ENCODE measurements around the gene FES. TPM values are rescaled to one million over a fixed set of nuclear protein-coding genes. Genes with fewer than 3 reads are reported as not detected.

The FES gene
- total and polyA plus RNA-seq, 2 of the 13 experiments (the other 11 are each of a cell fraction or from before 2014, with no cell fraction given), result 4.0 to 9.5 TPM

DNA sequence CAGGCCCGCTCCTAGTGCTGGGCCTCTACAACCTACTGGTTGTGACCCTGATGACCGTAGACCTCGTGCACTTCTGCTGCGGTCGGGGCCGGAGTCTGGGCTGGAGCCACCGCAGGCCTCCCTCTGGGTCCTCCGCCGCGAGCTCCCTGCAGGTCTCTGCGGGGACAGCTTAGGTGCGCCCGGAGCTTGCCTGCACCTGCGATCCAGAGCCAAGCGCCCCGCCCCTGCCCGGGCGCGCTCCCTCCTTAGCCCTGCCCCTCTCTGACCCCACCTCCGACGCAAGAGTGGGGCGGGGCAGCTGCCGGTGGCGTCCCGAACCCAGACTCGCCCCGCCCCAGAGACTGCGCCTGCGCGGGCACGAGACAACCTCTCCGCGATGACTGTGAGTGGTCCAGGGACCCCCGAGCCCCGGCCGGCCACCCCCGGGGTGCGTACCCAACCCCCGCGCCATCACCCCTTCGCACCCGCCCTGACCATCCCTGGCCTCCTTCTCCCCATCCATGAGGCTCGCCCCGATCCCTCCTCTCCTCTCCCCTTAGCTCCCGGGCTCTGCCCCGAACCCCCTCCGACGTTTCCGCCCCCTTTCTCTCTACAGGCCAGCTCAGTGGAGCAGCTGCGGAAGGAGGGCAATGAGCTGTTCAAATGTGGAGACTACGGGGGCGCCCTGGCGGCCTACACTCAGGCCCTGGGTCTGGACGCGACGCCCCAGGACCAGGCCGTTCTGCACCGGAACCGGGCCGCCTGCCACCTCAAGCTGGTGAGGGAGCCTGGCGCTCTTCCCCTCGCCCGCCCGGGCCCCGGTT lies 50.8 kb downstream of the FES start, which contains the start of gene UNC45A (continued):
- TF ChIP-seq ZNF543 (CRISPR knock-in tag; IDR thresholded peaks at IDR 0.05), result 0 out of 2 replicates have a peak, but pooled peaks have one; percentile 17
- TF ChIP-seq ELF1 (CRISPR knock-in tag; IDR thresholded peaks at IDR 0.05), result peak; percentile 8; the same call in 1 of the 2 replicates
- TF ChIP-seq FOXK1 (CRISPR knock-in tag; IDR thresholded peaks at IDR 0.05; ENCODE audit: borderline replicate concordance, low read depth), result peak; percentile 27; the same call in 1 of the 2 replicates
- TF ChIP-seq SNAI1 (CRISPR knock-in tag; IDR thresholded peaks at IDR 0.05; ENCODE audit: borderline replicate concordance), result no peak
- TF ChIP-seq, protein P1, sequence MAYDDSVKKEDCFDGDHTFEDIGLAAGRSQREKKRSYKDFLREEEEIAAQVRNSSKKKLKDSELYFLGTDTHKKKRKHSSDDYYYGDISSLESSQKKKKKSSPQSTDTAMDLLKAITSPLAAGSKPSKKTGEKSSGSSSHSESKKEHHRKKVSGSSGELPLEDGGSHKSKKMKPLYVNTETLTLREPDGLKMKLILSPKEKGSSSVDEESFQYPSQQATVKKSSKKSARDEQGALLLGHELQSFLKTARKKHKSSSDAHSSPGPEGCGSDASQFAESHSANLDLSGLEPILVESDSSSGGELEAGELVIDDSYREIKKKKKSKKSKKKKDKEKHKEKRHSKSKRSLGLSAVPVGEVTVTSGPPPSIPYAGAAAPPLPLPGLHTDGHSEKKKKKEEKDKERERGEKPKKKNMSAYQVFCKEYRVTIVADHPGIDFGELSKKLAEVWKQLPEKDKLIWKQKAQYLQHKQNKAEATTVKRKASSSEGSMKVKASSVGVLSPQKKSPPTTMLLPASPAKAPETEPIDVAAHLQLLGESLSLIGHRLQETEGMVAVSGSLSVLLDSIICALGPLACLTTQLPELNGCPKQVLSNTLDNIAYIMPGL (CRISPR knock-in tag; IDR thresholded peaks at IDR 0.05; ENCODE audit: borderline replicate concordance in 1 of 2, low read depth in 1 of 2), result peak; percentile 11 to 38; a peak in 1 of 4 replicates
- TF ChIP-seq SOX5 (CRISPR knock-in tag; IDR thresholded peaks at IDR 0.05; ENCODE audit: borderline replicate concordance), result peak; percentile 16; the same call in 1 of the 2 replicates
- TF ChIP-seq ZBTB7B (CRISPR knock-in tag; IDR thresholded peaks at IDR 0.05), result peak; percentile 93
- no peak for TF ChIP-seq ZNF44 (CRISPR knock-in tag; IDR thresholded peaks at IDR 0.05)
- TF ChIP-seq RBM39 (IDR thresholded peaks at IDR 0.05; ENCODE audit: low read depth, low read length, poor library complexity, severe bottlenecking), result peak; percentile 69
- TF ChIP-seq KDM2A (CRISPR knock-in tag; IDR thresholded peaks at IDR 0.05; ENCODE audit: borderline replicate concordance, low read depth), result 0 out of 2 replicates have a peak, but pooled peaks have one; percentile 43
- TF ChIP-seq SP1 (IDR thresholded peaks at IDR 0.05), result no peak
- peak; percentile 59 for TF ChIP-seq SP1 (CRISPR knock-in tag; IDR thresholded peaks at IDR 0.05)
- TF ChIP-seq TBX2 (CRISPR knock-in tag; IDR thresholded peaks at IDR 0.05; ENCODE audit: borderline replicate concordance), result peak; percentile 34; the same call in 1 of the 2 replicates
- TF ChIP-seq PTBP1 (IDR thresholded peaks at IDR 0.05; ENCODE audit: low read depth, low read length, poor library complexity, severe bottlenecking), result peak; percentile 50
- TF ChIP-seq AGO2 (optimal IDR thresholded peaks at IDR 0.05; ENCODE audit: low read depth, low read length), result peak; percentile 61
- peak; percentile 84 for TF ChIP-seq SP5 (CRISPR knock-in tag; IDR thresholded peaks at IDR 0.05; ENCODE audit: borderline replicate concordance, low read depth)
- TF ChIP-seq, protein P2, sequence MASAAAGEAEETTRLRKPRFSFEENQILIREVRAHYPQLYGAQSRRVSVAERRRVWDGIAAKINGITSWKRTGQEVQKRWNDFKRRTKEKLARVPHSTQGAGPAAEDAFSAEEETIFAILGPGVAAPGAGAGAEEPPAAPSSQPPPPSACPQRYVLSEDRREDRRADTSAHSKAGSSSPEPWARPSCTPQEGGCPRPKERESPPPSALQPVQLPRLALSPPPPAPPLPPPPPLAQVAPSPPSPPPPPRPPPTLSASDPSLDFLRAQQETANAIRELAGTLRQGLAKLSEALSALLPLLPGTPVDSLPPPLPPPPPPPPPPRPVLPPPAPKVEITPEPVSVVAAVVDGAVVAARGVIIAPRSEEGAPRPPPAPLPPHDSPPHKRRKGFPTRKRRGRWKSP (CRISPR knock-in tag; IDR thresholded peaks at IDR 0.05), result peak; percentile 64; the same call in 1 of the 2 replicates
- TF ChIP-seq FOXA3 (CRISPR knock-in tag; IDR thresholded peaks at IDR 0.05), result 0 out of 2 replicates have a peak, but pooled peaks have one; percentile 27
- peak; percentile 61 for TF ChIP-seq GMEB1 (CRISPR knock-in tag; IDR thresholded peaks at IDR 0.05; ENCODE audit: borderline replicate concordance)
- peak; percentile 81 for TF ChIP-seq ZFX (CRISPR knock-in tag; IDR thresholded peaks at IDR 0.05; ENCODE audit: low read depth)
- peak; percentile 52 for TF ChIP-seq ZNF18 (CRISPR knock-in tag; IDR thresholded peaks at IDR 0.05; ENCODE audit: insufficient replicate concordance)
- peak; percentile 75; the same call in 1 of the 2 replicates for TF ChIP-seq ZNF782 (CRISPR knock-in tag; IDR thresholded peaks at IDR 0.05; ENCODE audit: borderline replicate concordance)
- TF ChIP-seq PHF5A (CRISPR knock-in tag; IDR thresholded peaks at IDR 0.05; ENCODE audit: low read depth, unreplicated experiment), result no peak

All from HepG2 (cell line).